NCI-H1436 (cell line): Measurements from ENCODE around the gene PTAR1.
"Not testable (repeated sequence)": the region's sequence is repeated elsewhere in the genome, so short reads cannot be mapped to it uniquely, and the experiment has no call there.

Source experiments
- DNase-seq: peaks from one replicate; lab custom pipeline; 2025; lab: John Stamatoyannopoulos, UW

PTAR1 gene, protein sequence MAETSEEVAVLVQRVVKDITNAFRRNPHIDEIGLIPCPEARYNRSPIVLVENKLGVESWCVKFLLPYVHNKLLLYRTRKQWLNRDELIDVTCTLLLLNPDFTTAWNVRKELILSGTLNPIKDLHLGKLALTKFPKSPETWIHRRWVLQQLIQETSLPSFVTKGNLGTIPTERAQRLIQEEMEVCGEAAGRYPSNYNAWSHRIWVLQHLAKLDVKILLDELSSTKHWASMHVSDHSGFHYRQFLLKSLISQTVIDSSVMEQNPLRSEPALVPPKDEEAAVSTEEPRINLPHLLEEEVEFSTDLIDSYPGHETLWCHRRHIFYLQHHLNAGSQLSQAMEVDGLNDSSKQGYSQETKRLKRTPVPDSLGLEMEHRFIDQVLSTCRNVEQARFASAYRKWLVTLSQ

DNA sequence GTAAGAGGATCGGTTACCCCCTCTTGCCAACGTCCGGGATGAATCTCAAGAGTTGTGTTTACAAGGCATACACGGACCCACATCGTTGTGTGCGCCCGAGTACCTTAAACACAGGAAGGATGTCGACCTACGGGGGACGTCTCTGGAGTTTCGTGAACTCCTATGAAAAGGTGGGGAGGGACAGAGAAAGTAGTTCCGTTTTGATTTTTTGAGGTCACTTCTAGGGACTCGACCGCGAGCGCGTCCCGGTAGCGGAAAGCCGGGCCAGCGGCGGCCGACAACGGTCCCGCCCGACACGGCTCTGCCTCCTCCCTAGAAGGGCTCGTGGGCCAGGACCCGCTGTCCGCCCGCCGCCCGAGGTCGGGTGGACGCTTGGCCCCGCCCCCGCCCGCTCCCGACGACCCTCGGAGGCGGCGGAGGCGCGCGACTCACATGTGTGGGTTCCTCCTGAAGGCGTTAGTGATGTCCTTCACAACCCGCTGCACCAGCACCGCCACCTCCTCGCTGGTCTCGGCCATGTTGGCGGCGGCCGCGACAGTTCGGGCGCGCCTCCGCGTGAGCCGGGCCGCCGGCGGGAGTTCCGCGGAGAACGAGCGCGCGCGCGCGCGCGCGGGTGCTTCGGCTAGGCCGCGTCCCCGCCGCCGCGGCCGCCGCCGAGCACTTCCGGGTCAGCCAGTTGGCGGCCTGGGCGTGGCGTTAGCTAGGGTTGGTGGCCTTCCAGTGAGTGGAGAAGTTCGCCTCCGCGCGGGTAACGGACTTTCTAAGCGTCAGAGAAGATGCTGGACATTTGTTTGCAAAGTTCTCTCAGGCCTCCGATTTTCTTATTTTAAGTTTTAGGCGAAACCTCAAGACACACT is at the start of gene PTAR1:
Gene PTAR1 (minus strand): TSS at position 591 of the 857 bp plus-strand sequence. CDS start 73 bp downstream, at position 518.
- DNase-seq: peak; percentile 88

DNA sequence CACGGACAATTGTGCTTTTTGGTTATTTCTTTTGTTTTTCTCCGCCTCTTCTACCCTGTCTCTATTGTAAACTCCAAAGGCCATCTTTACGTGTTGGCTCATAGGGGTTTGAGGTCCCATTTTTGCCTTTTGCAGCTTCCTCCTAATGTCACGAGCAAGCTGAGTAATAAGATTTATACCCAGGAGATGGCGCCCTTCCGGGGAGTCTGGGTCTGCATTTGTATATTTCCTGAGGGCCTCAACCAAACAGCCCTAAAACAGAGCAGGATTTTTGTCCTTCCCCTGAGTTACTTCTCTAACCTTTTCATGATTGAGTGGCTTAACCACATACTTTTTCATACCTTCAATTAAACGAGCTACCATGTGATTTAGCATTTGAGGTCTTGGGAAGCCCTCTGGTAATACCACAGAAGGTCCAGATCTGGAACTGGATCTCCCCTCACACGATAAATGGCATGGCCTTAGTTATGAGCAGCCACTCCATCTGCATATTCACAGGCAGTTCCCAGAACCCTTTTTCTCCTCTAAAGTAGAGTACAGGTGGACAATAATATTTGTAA is 49.6 kb upstream of the PTAR1 start:
- DNase-seq: no peak

DNA sequence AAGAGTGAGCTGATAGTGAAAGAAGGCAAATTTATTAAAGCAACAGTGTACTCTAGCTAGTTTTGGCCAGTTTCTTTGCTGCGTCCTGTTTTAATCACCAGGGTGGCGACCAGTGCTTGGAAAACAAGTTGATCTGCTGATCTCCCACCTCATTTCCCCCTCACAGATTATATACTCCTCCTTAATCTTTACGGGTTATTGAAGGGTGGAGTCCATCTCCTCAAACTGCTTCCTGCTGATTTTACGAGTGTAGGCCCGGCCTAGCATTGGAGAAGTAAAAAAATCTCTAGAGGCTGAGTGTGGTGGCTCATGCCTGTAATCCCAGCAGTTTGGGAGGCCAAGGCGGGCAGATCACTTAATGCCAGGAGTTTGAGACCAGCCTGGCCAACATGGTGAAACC is 46.8 kb upstream of the PTAR1 start:
- DNase-seq: no peak

DNA sequence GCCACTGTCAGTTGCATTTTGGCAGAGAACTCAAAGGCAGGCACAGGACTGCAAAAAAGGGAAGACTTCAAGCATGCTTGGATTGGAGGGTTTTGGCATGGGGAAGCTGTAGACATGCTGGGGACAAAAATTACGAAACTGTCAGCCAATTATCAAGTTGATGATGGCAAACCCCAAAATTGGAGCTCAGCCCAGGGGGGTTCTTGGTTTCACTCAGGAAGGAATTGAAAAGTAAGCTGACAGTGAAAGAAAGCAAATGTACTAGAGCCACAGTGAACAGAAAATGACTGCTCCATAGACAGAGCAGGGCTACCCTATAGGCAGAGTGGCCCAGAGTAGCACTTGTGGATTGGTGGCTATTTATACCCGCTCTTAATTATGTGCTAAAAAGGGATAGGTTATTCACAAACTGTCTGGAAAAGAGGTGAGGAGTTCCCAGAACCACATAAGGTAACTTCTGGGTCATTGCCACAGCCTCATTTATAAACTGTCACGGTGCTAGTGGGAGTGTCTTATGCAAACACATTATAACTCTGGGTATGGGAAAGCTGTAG is 46.2 kb upstream of the PTAR1 start:
- no peak for DNase-seq

DNA sequence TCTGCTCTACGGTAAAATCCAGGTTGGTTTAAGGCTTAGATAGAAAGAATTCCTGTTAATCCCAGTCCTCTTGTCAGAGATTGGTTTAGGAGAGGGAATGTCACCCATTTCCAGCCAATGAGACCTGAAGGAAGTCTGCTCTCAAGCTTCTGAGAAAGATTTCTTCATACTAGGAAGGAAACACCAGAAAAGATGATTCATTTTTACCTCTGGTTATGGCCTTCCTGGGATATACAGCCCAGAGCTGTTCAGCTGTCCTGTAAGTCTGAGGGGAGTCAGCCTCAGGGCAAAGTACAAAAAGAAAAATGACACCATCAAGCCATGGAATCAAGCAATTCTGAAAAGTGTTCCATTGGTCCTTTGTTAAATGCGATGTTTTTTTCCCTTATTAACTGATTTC is 42.2 kb upstream of the PTAR1 start:
- no peak for DNase-seq

DNA sequence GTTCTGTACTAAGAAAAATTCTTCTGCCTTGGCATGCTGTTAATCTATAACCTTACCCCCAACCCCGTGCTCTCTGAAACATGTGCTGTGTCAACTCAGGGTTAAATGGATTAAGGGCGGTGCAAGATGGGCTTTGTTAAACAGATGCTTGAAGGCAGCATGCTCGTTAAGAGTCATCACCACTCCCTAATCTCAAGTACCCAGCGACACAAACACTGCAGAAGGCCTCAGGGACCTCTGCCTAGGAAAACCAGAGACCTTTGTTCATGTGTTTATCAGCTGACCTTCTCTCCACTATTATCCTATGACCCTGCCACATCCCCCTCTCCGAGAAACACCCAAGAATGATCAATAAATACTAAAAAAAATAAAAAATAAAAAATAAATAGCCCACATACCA is 40.2 kb upstream of the PTAR1 start:
- DNase-seq: not testable (repeated sequence)

DNA sequence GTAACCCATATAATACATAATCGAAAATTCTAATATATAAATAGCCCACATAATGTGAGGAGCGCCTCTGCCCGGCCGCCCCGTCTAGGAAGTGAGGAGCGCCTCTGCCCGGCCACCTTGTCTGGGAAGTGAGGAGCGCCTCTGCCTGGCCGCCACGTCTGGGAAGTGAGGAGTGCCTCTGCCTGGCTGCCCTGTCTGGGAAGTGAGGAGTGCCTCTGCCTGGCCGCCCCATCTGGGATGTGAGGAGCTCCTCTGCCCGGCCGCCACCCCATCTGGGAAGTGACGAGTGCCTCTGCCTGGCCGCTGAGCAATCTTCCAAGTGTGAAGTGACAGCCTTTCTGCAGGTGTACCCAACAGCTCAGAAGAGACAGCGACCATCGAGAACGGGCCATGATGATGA is 39.7 kb upstream of the PTAR1 start:
- DNase-seq: not testable (repeated sequence)

DNA sequence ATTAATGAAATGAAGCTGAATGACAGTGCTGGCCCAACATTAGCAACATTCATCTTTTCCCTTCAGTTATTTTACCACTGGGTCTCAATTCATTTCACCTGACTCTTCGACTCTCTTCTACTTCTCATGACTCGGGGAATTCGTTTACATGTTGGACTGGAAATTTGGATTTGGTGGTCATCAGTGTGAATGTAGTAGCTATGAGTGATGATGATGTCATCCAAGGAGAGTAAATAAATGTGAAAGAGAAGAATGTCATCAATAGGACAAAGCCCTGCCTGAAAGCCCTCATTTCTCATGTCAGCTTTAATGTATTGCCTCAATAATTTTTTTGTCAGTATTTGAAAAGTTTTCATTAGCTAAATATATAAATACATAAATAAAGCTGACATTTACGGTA is 38.9 kb upstream of the PTAR1 start:
- DNase-seq: no peak

DNA sequence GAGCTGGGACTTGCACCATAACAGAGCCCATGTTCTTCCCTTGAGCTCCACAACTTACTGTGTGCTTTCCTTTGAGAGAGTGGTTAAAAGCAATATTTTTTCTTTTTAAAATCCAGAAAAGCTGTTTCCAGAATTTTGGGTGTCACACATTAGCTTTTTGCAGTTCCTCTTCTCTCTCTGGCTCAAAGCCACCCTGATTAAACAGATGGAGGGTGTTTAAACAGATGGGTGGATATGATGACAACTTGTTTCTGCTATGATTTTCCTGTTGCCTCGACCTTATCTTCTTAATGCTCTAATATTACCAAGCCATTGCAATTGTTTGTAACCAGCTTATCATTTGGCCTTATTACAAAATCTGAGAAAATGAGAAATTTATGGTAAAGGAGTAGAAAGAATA is 37.9 kb upstream of the PTAR1 start:
- DNase-seq: no peak

DNA sequence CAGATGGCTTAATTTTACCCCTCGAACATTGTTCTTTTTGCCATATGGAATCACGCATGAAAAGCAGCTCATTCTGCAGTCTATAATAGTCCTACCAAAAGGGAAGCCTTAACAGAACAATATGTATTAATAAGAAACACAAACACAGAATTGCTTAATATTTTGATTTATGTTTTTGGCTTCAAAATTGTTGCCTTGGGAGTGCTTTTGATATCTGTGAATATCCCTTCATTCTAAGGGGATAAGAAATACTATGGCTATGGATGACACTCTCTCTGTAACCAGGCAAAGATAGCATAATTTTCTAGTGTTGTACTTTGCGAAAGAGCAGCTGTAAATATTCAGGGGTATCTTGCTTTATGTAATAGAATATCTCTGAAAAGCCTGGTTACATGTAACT is 34.5 kb upstream of the PTAR1 start:
- no peak for DNase-seq

DNA sequence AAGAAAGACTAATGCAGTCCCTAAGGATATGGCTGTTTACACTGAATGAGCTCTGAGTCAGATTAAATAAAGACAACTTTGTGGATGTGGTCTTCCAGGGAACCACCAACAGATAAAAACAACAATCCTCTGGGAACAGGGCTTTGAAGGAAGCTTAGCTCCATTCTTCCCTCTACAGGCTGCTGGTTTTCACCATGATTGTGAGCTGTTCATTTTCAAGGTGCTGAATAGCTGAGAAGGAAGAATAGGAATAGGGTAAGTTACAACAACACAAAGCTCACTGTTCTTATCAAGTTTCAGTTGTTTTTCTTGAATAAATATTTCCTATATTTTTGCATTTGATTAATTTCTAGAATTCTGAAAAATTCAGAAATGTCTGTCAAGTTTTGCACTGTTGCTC is 25.9 kb upstream of the PTAR1 start:
- no peak for DNase-seq

DNA sequence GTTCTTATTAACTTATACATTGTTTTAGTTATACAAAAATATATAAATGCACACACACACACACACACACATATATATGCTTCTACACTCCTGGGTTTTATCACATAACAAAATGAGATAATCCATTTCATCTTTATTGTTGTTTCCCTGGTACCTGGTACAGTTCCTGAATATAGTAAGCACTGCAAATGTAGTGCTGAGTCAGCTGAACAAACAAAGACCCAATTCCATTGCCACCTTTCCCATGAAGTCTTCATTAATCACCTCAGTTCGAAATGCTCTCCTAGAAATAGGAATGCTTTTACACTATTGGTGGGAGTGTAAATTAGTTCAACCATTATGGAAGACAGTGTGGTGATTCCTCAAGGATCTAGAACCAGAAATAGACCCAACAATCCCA is 13.4 kb upstream of the PTAR1 start:
- no peak for DNase-seq

DNA sequence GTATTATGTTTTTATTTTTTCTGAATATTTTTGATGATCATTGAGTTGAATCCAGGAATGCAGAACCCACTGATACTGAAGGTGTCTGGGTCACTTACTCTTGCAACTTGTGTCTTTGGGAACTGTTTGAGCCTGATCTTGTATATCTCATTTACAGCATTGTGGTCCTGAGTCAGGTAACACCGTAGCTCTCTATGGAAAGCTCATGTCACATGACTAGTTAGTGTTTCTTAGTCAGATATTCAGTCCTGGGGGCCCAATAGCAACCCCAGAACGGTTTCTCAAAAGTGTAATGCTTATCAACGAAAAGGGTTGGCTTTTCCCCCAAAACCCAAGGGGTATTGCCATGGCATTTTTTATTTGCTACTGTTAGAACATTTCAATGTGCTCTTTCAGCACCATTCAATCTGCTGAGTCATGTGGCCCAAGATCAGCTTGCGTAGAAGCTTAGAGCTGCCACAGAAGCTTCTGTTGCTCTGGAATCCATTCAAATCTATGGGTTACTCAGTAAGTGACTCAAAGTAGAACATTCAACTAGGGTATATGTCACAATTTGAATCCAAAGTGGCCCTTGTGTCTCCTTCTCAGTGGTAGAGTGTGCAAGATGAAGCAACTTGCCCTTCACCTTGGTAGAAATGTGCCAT is 12.1 kb upstream of the PTAR1 start:
- DNase-seq: no peak

DNA sequence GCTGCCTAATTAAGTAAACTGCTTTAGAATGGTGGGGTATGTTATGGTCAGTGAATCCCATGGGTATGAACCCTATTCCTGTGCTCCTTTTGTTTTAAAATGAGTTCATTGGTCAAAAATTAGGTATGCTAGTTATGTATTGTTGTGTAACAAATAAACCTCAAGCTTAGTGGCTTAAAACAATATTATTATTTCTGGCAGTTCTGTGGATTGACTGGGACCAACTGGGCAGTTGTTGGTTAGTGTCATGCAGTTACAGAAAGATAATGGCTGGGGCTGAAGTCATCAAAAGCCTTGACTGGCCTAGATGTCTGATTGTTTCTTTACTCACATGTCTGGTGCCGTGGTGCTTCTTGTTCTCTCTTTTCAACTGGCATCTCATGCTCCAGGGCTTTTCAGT is 8.9 kb upstream of the PTAR1 start:
- DNase-seq: no peak

DNA sequence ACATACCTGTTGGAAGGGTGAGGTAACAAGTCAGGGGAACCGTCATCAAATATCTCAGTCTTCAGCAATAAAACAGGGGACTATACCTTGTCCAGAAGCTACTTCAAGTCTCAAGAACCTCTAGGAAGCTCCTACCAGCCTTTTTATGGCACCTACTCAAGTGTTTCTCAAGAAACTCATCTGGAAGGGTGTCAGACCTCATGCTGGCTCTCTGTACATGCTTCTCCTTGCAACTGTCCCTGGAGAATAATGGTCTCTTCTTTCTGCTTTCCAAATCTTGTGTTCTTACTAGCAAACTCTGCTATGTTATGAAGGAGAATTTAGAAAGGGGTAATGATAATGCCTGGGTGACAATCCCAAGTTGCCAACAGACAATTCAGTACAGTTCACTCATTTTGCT is 8.3 kb upstream of the PTAR1 start:
- DNase-seq: no peak

DNA sequence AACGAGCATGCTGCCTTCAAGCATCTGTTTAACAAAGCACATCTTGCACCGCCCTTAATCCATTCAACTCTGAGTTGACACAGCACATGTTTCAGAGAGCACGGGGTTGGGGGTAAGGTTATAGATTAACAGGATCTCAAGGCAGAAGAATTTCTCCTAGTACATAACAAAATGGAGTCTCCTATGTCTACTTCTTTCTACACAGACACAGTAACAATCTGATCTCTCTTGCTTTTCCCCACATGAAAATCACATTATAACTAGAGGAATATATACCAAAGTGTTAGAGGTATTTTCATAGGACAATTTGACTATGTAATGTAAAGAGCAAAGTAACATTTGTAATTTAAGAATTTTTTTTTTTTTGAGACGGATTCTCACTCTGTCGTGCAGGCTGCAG is 4.1 kb upstream of the PTAR1 start:
- not testable (repeated sequence) for DNase-seq

DNA sequence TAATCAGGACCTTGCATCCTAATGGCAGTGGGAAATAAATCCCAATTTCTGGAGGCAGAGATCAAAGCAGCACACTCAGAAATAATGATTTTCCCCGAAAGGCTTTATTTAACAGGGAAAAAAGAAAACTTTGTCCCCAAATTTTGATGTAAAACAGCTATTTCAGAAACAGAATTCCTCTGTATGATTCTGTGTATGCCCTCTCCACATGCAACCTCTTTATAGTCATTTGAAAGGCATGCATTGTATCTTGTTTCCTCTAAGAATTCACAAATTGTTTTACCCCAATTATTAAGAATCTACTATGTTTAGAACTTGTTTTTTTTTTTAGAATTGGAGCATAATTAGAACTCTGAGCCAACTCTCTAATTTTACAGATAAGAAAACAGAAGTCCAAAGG is 2.7 kb upstream of the PTAR1 start:
- no peak for DNase-seq

DNA sequence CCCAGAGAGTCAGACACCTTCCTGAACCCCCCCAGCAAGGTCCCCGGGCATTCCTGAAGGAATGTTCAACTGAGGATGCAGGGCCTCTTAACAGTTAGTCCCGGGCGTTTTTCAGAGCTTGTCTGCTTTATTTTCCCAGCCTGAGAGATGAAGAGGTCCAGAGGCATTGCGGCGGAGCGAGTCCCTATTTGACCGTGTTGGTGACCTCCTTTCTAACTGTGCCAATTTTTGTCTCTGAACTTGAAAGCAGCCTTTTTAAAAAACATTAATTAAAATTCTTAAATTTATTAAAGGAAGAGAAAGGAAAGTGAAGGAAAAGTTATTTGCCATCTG is 433 bp upstream of the PTAR1 start:
- no peak for DNase-seq

DNA sequence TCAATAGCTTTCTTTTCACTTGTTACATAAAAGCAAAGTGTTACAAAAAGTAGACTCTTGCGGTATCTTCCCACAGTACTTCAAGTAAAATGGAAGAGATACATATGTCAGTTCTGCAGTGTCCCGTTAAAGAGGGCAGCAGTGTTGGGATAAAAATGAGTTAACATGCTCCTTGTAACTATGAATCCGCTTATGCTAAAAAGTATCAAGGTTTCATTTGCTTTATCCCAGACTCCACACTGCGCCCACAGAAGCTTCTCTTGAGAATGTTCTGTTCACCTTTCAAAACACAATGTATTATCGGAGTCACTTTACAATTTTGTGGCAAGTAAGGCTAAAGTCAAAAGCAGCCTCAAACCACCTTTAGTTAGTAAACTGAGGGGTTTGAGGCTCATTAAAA is 790 bp downstream of the PTAR1 start:
- no peak for DNase-seq

DNA sequence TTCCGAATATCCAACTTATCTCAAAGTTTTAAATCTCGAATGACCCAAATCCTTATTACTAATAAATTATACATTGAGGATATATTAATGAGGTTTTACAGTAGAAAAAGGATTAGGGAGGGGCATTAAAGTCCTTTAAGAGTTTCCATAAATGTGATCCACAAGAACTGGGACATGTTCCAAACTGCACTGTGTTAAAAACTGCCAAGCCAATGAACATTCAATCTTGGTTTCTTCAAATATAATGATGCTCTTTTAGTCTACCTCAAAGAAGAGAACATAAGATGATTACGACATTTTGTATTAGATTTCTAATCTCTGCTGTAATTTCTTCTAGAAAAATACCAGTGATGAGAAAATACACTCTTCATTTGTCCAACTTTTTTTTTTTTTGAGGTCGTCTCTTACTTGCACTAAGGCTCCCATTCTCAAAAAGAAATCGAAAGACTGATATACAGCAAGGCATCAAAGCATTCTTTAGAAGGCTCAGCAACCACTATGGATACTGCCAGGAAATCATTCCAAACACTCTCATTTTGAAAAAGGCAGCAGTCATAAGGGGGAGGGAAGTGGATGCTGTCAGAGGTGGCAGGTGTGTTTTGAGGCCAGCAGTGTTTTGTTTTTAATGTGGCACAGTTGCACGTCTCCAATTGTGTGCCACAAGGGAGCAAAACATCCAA is 1.7 kb downstream of the PTAR1 start:
- DNase-seq: no peak

DNA sequence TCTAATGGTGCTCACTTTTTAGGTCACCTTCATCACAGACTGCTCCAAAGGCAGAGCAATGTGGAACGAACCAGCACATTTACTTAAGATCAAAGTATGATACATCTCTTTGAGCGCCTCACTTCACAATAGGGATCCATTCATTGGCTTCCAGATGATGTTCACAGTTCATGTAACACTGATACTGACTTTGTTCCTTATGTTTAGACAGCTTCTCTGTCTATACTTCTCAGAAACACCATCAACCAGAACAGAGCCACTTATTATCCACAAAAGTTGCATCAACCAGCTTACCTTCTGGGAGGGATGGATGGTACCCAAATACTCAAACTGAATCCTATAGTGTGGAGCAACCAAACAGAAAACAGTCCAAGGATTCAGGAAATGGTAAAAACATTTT is 4.6 kb downstream of the PTAR1 start:
- DNase-seq: no peak

DNA sequence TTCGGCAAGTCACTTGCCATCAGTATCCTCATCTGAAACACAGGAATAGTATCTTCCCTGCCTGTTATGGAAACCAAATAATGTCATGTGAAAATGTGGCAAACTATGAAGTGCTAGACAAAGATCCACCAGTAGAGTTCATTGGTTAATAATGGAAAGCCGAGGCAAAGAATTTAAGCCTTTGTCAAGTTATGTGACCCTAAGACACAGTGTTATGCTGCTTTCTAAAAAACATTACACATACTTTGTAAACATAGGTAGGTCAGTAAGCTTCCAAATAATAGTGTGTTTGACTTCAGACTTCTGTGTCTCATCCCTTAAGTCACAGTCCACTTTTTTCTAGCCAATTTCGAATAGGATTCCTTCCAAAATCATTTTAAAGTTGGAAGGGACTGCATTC is 6.0 kb downstream of the PTAR1 start:
- no peak for DNase-seq
